ENCODE measurements around the gene HRAS. TPM values are rescaled to one million over a fixed set of nuclear protein-coding genes. Genes with fewer than 3 reads are reported as not detected.

HRAS gene
- total RNA-seq, 1 donor from 2014 or later: 41.5 TPM

DNA sequence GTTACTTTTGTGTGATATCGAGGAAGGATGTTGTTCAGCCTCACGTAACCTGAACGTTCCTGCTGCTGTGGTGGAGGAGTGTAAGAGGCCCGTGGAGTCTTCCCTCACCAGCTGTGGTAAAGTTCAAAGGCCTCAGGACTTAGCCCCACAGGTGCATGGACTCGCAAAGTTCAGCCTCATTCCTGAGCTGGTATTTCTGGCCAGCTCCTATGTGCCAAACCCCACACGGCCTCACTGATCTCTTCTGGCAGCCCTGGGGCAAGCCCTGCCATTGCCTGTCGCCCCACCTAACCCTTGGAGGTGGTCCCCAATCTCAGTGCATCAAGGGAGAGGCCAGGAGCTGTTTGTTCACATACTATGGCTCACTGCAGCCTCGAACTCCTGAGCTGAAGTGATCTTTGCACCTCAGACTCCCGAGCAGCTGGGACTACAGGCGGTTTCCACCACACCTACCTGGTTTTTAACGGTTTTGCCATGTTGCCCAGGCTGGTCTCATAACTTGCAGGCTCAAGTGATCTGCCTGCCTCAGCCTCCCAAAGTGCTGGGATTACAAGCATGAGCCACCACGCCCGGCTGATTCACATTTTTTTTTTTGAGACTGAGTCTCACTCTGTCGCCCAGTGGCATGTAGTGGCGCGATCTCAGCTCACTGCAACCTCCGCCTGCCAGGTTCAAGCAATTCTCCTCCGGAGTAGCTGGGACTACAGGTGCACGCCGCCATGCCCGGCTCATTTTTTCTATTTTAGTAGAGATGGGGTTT, 43.1 kb upstream of the HRAS start:
- Mint-ChIP-seq H3K27me3 (ENCODE audit: low read depth) (peaks cover 4% of the 10 kb centered on the region), H3K4me3 (peak overlapping the region; percentile 86), H3K27ac (no peak overlapping the region), H3K9me3 (no peaks in the 10 kb centered on the region), H3K36me3 (peaks cover 3% of the 10 kb centered on the region), H3K4me1 (peaks cover 40% of the 10 kb centered on the region)
- no peak for DNase-seq (ENCODE audit: low spot score in 2 of 2, unreplicated experiment in 2 of 2)
- TF ChIP-seq, protein P1, sequence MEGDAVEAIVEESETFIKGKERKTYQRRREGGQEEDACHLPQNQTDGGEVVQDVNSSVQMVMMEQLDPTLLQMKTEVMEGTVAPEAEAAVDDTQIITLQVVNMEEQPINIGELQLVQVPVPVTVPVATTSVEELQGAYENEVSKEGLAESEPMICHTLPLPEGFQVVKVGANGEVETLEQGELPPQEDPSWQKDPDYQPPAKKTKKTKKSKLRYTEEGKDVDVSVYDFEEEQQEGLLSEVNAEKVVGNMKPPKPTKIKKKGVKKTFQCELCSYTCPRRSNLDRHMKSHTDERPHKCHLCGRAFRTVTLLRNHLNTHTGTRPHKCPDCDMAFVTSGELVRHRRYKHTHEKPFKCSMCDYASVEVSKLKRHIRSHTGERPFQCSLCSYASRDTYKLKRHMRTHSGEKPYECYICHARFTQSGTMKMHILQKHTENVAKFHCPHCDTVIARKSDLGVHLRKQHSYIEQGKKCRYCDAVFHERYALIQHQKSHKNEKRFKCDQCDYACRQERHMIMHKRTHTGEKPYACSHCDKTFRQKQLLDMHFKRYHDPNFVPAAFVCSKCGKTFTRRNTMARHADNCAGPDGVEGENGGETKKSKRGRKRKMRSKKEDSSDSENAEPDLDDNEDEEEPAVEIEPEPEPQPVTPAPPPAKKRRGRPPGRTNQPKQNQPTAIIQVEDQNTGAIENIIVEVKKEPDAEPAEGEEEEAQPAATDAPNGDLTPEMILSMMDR (IDR thresholded peaks at IDR 0.05; ENCODE audit: unreplicated experiment): no peak

DNA sequence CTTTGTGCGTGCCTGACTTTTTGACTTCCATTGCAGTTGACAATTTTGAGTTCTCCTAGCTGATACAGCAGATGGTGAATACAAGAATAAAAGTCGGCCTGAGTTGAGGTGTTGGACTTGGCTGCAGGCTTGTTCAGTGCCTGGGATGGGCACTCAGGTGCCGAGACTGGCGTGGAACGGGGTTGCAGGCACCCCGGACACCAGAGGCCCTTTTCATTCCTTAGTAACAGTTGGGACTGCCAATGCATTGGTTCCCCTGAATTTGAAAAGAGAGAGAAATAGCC, 42.2 kb upstream of the HRAS start:
- Mint-ChIP-seq H3K36me3 (peaks cover 3% of the 10 kb centered on the region), H3K27ac (peak overlapping the region; percentile 93), H3K27me3 (ENCODE audit: low read depth) (peaks cover 4% of the 10 kb centered on the region)

GRCh38 chr11:576811-577610, 41.6 kb upstream of the HRAS start:
- Mint-ChIP-seq H3K27ac (peak overlapping the region; percentile 93), H3K27me3 (ENCODE audit: low read depth) (peaks cover 4% of the 10 kb centered on the region), H3K4me3 (peak overlapping the region; percentile 86), H3K36me3 (peaks cover 3% of the 10 kb centered on the region), H3K4me1 (peaks cover 46% of the 10 kb centered on the region), H3K9me3 (no peaks in the 10 kb centered on the region)
- DNase-seq (ENCODE audit: low spot score in 2 of 2, unreplicated experiment in 2 of 2): no peak
- TF ChIP-seq, protein P1 (IDR thresholded peaks at IDR 0.05; ENCODE audit: unreplicated experiment): no peak

More for the DNA sequence above, 42.2 kb upstream of the HRAS start:
- peaks cover 46% of the 10 kb centered on the region for H3K4me1 Mint-ChIP-seq
- no peak for DNase-seq (ENCODE audit: low spot score in 2 of 2, unreplicated experiment in 2 of 2)
- H3K9me3 Mint-ChIP-seq: no peaks in the 10 kb centered on the region
- peak overlapping the region; percentile 86 for H3K4me3 Mint-ChIP-seq
- TF ChIP-seq, protein P1 (IDR thresholded peaks at IDR 0.05; ENCODE audit: unreplicated experiment): no peak

DNA sequence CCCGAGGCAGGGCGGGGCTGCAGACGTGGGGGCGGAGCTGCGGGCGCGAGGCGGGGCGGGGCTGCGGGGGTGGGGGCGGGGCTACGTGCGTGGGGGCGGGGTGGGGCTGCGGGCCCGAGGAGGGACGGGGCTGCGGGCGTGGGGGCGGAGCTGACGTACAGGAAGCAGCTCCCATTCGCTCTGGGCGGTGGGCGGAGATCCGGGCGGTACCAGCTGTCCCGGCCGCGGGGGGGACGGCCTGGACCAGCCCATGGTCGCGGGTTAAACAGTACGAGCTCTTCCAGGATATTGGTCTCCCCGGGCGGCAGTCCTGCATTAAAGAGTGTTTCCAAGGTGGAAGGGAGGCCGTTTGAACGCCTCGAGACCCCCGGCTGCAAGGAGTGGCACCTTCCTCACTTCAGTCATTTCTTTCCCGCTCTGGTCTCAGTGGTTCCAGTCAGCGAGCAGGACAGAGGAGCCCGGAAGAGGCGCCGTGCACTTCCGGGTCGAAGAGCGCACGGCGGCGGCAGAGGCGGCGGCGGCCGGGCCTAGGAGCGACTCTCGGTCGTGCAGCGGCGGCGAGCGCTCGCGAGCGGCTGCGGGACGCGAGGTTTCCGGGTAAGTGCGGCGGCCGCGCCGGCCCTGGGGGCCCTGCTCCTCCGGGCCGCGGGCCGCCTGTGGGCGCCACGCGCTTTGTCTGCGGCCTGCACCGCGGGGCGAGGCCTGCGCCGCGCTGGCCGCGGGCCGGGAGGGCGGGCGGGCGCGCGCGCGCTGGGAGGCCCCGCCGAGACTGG, 40.8 kb upstream of the HRAS start, which contains the start of gene PHRF1:
Gene PHRF1, plus strand, starts transcription at position 475 of the 773 bp plus-strand sequence. CDS start 5,043 bp downstream, outside the sequence.
- Mint-ChIP-seq H3K27me3 (ENCODE audit: low read depth) (peaks cover 4% of the 10 kb centered on the region), H3K4me3 (peak within 1 kb of the TSS; percentile 95), H3K36me3 (no peaks in the 10 kb centered on the region), H3K9me3 (no peaks in the 10 kb centered on the region), H3K27ac (peak within 1 kb of the TSS; percentile 99), H3K4me1 (peaks cover 49% of the 10 kb centered on the region)
- DNase-seq (ENCODE audit: low spot score in 2 of 2, unreplicated experiment in 2 of 2): peak; percentile 96 to 98
- TF ChIP-seq, protein P1 (IDR thresholded peaks at IDR 0.05; ENCODE audit: unreplicated experiment): no peak

DNA sequence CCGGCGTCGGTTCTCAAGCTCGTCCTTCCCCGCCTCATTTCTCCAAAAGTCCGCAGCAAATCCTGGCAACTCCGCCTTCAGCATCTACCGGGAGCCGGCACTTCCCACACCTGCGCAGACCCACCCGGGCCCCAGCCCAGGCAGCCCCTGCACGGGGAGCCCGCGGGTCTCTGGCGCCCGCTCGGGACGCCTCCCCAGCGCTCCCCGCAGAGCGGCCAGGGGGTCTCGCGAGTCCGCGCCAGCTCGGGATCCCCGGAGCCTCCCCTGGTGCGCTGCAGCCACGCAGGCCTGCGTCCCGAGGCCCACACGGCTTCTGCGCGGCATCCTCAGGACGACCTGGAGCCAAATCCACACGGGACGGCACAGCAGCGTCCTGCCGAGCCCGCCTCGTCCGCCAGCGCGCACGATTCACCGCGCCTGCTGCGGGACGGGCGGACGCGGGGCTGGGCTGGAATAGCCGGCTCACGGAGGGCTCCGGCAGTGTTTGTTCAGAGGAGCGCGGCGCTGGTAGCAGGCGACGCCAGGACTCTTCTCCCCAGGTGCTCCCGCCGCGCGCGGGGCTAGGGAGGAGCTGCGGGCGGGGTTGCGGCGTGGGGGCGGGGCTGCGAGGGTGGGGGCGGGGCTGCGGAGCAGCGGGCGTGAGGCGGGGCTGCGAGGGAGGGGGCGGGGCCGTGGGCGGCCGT, 40.1 kb upstream of the HRAS start:
- no peaks in the 10 kb centered on the region for H3K36me3 Mint-ChIP-seq
- peaks cover 52% of the 10 kb centered on the region for H3K4me1 Mint-ChIP-seq
- H3K4me3 Mint-ChIP-seq: peak overlapping the region; percentile 85
- H3K9me3 Mint-ChIP-seq: no peaks in the 10 kb centered on the region
- no peak for DNase-seq (ENCODE audit: low spot score in 2 of 2, unreplicated experiment in 2 of 2)
- H3K27me3 Mint-ChIP-seq (ENCODE audit: low read depth): peaks cover 4% of the 10 kb centered on the region
- peak overlapping the region; percentile 85 for H3K27ac Mint-ChIP-seq
- TF ChIP-seq, protein P1 (IDR thresholded peaks at IDR 0.05; ENCODE audit: unreplicated experiment): no peak
